Type B pancreatic cell (in vitro differentiated cells): ENCODE data around the gene PRRG4. TPM values are rescaled to one million over a fixed set of nuclear protein-coding genes. Genes with fewer than 3 reads are reported as not detected.
A peak's percentile ranks its signal among the peaks of the same experiment; 100 is the strongest.

Experiments used
- DNase-seq: peaks from one replicate; pipeline ENCODE4 v3.0.0; 2021; ENCODE audit warnings: mixed read lengths; ENCODE audit not compliant: unreplicated experiment; ENCODE audit errors: extremely low spot score
- H3K27ac Mint-ChIP-seq: 2 replicates; pipeline ENCODE4 v1.8.0; 2021; ENCODE audit warnings: mild to moderate bottlenecking, mixed read lengths
- H3K27me3 Mint-ChIP-seq: 2 replicates; pipeline ENCODE4 v1.8.0; 2021; ENCODE audit warnings: mixed read lengths
- H3K36me3 Mint-ChIP-seq: 2 replicates; pipeline ENCODE4 v1.8.0; 2021; ENCODE audit warnings: mixed read lengths
- H3K4me1 Mint-ChIP-seq: one replicate; pipeline ENCODE4 v1.8.0; 2021; ENCODE audit warnings: mixed read lengths; ENCODE audit not compliant: unreplicated experiment
- H3K4me3 Mint-ChIP-seq: 2 replicates; pipeline ENCODE4 v1.8.0; 2021; ENCODE audit warnings: mild to moderate bottlenecking, mixed read lengths
- H3K9me3 Mint-ChIP-seq: 2 replicates; pipeline ENCODE4 v1.8.0; 2021; ENCODE audit warnings: mixed read lengths
- CTCF ChIP-seq: fragments of 200-600 bp; sonication (generic); conservative IDR thresholded peaks from 2 replicates; pipeline ENCODE4 v1.5.0; 2021; ENCODE audit warnings: antibody characterized with exemption, mild to moderate bottlenecking
- total RNA-seq: library from RNA; stranded (reverse); gene quantifications from 2 replicates; pipeline ENCODE4 v1.2.1, GENCODE V29; 2021; ENCODE audit warnings: low replicate concordance

Gene PRRG4
- total RNA-seq, 1 donor from 2014 or later, result 6.0 TPM

DNA sequence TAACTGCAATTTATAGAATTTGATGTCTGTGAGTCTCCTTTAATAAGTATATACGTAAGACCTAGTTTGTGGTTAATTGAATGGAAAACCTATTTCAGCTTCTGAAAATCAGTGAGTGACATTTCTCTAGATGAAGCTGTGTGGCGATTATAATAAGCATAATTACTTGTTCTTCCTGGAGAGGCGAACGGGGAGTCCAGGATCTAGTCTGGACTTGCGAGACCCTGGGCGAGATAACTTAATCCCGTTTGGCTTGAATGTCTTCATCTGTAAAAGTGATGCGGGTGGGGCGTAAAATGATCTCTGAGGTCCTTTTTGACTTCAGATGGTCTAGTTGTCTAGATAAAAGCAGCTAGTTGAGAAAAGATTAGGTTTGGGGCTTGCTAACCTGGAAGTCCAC is 1.1 kb downstream of the PRRG4 start:
- no peak for TF ChIP-seq CTCF
- H3K36me3 Mint-ChIP-seq, result no peaks in the 10 kb centered on the region
- H3K27ac Mint-ChIP-seq, result peak overlapping the region; percentile 89
- H3K27me3 Mint-ChIP-seq, result peaks cover 37% of the 10 kb centered on the region
- H3K4me1 Mint-ChIP-seq, result peaks cover 17% of the 10 kb centered on the region
- H3K4me3 Mint-ChIP-seq, result peak overlapping the region; percentile 83
- DNase-seq, result no peak
- no peaks in the 10 kb centered on the region for H3K9me3 Mint-ChIP-seq

GRCh38 chr11:32831221-32831620 is 1.5 kb downstream of the PRRG4 start:
- Mint-ChIP-seq H3K4me3 (peak overlapping the region; percentile 83), H3K36me3 (no peaks in the 10 kb centered on the region), H3K27ac (peak overlapping the region; percentile 89), H3K9me3 (no peaks in the 10 kb centered on the region), H3K27me3 (peaks cover 37% of the 10 kb centered on the region), H3K4me1 (peaks cover 17% of the 10 kb centered on the region)
- DNase-seq, result no peak
- no peak for TF ChIP-seq CTCF

DNA sequence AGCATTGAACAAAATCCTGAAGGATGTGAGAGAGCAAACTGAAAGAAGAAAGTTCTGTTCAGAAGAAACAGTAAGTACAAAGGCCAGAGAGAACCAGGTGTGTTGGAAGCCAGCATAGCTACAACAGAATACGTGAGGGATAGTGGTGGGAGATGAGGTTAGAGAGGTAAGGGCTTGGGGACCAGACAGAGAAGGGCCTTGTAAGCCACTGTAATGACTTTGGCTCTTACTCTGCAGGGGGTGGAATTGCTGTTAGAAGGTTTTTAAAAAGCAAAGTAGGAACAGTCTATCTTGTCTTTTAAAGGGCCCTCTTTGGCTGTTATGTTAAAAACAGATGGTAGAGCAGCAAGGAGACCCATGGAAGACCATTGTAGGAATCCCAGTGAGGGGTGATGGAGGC is 4.2 kb downstream of the PRRG4 start:
- Mint-ChIP-seq H3K4me1 (peaks cover 16% of the 10 kb centered on the region), H3K36me3 (peaks cover 1% of the 10 kb centered on the region), H3K27me3 (peaks cover 26% of the 10 kb centered on the region), H3K4me3 (no peak overlapping the region), H3K9me3 (no peaks in the 10 kb centered on the region), H3K27ac (no peak overlapping the region)
- DNase-seq, result no peak
- no peak for TF ChIP-seq CTCF

DNA sequence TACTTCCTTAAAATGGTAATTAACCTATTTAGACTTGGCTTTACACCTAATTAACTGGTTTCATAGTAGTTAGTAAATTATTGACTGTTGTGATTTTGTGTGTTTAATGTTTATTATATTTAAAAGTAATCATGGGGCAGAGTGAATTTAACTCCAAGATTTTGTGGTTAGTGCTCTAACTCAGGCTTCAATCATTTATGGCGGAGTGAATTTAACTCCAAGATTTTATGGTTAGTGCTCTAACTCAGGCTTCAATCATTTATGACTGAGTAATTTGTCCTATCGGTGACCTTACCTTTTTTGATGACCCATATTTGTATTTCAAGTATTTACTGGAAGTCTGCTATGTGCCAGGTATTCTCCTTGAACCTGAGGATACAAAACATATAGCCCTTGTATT is 7.2 kb downstream of the PRRG4 start:
- H3K4me1 Mint-ChIP-seq, result no peaks in the 10 kb centered on the region
- peaks cover 4% of the 10 kb centered on the region for H3K27me3 Mint-ChIP-seq
- no peak for DNase-seq
- TF ChIP-seq CTCF, result no peak
- no peak overlapping the region for H3K27ac Mint-ChIP-seq
- no peak overlapping the region for H3K4me3 Mint-ChIP-seq
- H3K9me3 Mint-ChIP-seq, result no peaks in the 10 kb centered on the region
- H3K36me3 Mint-ChIP-seq, result peaks cover 3% of the 10 kb centered on the region

GRCh38 chr11:32838505-32839274 is 9.0 kb downstream of the PRRG4 start:
- no peaks in the 10 kb centered on the region for H3K4me1 Mint-ChIP-seq
- H3K36me3 Mint-ChIP-seq, result peaks cover 3% of the 10 kb centered on the region
- peak overlapping the region; percentile 18 for H3K4me3 Mint-ChIP-seq
- TF ChIP-seq CTCF, result no peak
- DNase-seq, result no peak
- no peaks in the 10 kb centered on the region for H3K27me3 Mint-ChIP-seq
- peak overlapping the region; percentile 81 for H3K27ac Mint-ChIP-seq
- no peaks in the 10 kb centered on the region for H3K9me3 Mint-ChIP-seq
